Measurements from ENCODE around the gene PDE1C.

PDE1C gene

GRCh38 chr7:31991846-31992245, 78.4 kb downstream of the PDE1C start:
- DNase-seq (ENCODE audit: low read depth) = peak; percentile 20
- TF ChIP-seq, protein P1, sequence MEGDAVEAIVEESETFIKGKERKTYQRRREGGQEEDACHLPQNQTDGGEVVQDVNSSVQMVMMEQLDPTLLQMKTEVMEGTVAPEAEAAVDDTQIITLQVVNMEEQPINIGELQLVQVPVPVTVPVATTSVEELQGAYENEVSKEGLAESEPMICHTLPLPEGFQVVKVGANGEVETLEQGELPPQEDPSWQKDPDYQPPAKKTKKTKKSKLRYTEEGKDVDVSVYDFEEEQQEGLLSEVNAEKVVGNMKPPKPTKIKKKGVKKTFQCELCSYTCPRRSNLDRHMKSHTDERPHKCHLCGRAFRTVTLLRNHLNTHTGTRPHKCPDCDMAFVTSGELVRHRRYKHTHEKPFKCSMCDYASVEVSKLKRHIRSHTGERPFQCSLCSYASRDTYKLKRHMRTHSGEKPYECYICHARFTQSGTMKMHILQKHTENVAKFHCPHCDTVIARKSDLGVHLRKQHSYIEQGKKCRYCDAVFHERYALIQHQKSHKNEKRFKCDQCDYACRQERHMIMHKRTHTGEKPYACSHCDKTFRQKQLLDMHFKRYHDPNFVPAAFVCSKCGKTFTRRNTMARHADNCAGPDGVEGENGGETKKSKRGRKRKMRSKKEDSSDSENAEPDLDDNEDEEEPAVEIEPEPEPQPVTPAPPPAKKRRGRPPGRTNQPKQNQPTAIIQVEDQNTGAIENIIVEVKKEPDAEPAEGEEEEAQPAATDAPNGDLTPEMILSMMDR (conservative IDR thresholded peaks at IDR 0.05; ENCODE audit: control insufficient read depth, insufficient read depth, low read depth, low read length) = no peak
- no peak overlapping the region for H3K4me3 ChIP-seq (ENCODE audit: control insufficient read depth, low read depth, low read length)

- DNase-seq (ENCODE audit: low read depth) = no peak
- TF ChIP-seq, protein P1 (conservative IDR thresholded peaks at IDR 0.05; ENCODE audit: control insufficient read depth, insufficient read depth, low read depth, low read length) = no peak
- no peak overlapping the region for H3K4me3 ChIP-seq (ENCODE audit: control insufficient read depth, low read depth, low read length)
Measured at GRCh38 chr7:31991406-31991805, 78.8 kb downstream of the PDE1C start.

GRCh38 chr7:31986878-31987518, 83.2 kb downstream of the PDE1C start:
- DNase-seq (ENCODE audit: low read depth) = peak; percentile 34
- H3K4me3 ChIP-seq (ENCODE audit: control insufficient read depth, low read depth, low read length) = no peak overlapping the region
- TF ChIP-seq, protein P1 (conservative IDR thresholded peaks at IDR 0.05; ENCODE audit: control insufficient read depth, insufficient read depth, low read depth, low read length) = no peak

- DNase-seq (ENCODE audit: low read depth) = no peak
- no peak overlapping the region for H3K4me3 ChIP-seq (ENCODE audit: control insufficient read depth, low read depth, low read length)
- TF ChIP-seq, protein P1 (conservative IDR thresholded peaks at IDR 0.05; ENCODE audit: control insufficient read depth, insufficient read depth, low read depth, low read length) = no peak
Measured at GRCh38 chr7:31982962-31983361, 87.2 kb downstream of the PDE1C start.

GRCh38 chr7:31981874-31982390, 88.3 kb downstream of the PDE1C start:
- TF ChIP-seq, protein P1 (conservative IDR thresholded peaks at IDR 0.05; ENCODE audit: control insufficient read depth, insufficient read depth, low read depth, low read length) = no peak
- no peak overlapping the region for H3K4me3 ChIP-seq (ENCODE audit: control insufficient read depth, low read depth, low read length)

GRCh38 chr7:31979690-31980330, 90.4 kb downstream of the PDE1C start:
- TF ChIP-seq, protein P1 (conservative IDR thresholded peaks at IDR 0.05; ENCODE audit: control insufficient read depth, insufficient read depth, low read depth, low read length) = no peak
- no peak for DNase-seq (ENCODE audit: low read depth)
- H3K4me3 ChIP-seq (ENCODE audit: control insufficient read depth, low read depth, low read length) = no peak overlapping the region

More at GRCh38 chr7:31981874-31982390, 88.3 kb downstream of the PDE1C start:
- DNase-seq (ENCODE audit: low read depth) = no peak
